Measurements from ENCODE around the gene PTCH1.

PTCH1 gene

DNA sequence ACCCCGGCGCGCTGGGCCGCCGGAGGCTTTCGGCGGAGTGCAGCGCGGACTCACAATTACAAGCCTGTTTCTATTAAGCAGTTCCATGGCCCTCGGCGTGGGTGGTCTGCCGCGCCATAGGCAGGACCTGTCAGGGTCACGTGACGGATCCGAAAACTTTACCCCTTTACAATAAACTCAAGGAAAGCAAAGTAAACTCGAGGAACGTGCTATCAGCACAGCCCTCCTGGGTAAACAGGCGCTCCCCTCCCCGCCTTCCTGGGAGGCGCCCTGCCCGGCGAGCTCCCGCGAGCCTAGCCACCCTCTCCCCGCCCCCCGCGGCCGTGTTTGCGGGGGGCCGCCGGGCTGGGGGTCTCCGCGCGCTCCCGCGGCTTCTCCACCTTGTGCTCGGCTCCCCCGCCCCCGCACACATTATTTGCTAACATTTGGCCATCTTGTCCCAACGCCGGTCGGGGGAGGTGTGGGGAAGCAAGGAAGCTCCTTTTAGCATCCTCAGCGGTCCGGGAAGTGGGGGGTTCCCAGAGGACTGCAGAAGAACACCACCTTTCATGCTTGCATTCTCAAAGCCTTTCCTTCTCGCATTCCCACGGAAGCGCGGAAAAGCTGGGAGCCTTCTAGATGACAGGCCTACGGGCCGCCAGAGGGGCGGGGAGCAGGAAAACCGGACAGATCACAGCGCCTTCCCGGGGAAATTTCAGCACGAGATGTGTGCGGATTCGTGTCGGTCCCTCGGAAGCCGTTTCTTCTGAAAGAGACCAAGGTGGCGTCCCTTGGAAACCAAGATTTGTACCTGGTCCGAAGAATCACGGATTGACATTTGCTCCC is at the start of gene PTCH1:
TSS of gene PTCH1 (minus strand) at position 238 of the 825 bp plus-strand sequence.
- no peak for FAIRE-seq

- FAIRE-seq, result no peak
These were observed 49.2 kb upstream of the PTCH1 start for GRCh38 chr9:95565982-95566381.

- no peak for FAIRE-seq
These were observed 45.1 kb upstream of the PTCH1 start for GRCh38 chr9:95561913-95562312.

DNA sequence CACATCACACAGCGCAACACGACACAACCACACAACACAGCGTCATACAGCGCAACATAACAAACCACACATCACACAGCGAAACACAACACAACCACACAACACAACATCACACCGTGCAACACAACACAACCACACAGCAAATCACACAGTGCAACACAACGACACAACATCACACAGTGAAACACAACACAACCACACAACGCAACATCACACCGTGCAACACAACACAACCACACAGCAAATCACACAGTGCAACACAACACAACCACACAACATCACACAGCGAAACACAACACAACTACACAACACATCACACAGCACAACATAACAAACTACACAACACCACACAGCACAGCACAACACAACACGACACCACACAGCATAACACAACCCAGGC is 40.4 kb upstream of the PTCH1 start:
- FAIRE-seq, result no peak

DNA sequence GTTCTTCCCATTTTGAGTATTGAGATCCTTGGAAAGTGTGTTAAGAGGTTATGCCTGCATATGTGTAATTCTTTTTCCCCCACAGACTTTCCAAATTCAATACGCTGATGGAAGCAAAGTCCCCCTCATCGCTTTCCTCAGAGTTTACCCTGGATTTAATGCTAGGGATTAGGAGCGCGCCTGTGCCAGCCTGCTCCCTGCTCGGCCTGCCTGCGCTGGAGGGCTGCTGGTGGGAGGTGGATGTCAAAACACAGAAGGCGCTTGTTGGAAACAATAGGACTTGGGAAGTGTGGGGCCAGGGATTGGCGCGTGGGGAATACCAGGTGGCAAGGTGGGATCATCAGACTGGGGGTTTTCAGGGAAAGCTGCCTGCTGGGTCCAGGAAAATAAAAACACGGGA is 39.8 kb upstream of the PTCH1 start:
- FAIRE-seq, result no peak

DNA sequence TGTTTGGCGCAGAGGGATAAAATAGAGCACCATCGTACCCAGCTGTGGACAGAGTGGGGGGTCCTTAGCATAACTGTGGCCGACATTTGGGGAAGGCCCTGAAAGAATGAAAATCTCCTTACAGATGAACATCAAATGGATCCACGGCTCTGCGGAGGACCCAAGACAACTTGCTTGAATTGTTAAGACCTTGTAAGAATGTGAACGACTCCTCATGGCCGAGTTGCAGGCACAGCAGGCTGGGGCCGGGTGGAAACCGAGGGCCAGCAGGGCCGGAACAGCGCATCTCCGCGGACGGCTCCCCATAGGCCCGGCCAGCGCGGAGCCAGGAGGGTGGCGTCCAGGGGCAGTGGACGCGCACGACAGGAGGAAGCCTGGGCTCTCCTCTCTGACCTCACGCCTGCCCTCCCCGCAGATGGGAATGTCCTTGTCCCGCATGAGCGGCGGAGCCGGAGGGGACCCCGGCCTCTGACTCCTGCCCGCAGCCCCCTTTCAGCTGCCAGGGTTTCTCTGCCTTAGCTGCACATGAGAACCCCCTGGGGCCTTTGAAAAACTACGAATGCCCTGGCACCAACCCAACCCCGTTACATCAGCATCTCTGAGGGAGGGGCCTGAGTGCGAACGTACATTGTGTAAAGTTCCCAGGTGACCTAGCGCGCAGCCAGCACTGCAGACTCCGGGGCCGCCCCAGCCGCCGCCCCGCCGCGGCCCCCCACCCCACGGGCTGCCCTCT is 36.2 kb upstream of the PTCH1 start:
- FAIRE-seq, result no peak

DNA sequence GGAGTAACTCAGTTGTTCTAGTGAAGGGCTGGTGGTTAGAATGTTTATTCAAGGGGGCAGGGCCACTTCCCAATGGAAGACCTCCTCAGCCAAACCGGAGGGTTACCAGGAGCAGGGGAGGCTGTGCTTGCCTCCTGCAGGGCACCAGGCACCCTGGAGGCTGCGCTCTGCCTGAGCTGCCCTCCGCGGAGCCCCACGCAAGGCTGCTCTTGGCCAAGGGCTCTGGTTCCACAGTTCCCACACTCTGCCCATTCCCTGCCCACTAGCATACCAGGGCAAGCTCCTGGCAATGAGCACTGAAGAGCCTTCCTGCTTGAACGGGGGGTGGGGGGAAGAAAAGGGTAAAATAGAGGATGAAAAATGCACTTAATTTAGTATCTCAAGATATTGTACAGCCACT is 35.5 kb upstream of the PTCH1 start:
- FAIRE-seq, result no peak

DNA sequence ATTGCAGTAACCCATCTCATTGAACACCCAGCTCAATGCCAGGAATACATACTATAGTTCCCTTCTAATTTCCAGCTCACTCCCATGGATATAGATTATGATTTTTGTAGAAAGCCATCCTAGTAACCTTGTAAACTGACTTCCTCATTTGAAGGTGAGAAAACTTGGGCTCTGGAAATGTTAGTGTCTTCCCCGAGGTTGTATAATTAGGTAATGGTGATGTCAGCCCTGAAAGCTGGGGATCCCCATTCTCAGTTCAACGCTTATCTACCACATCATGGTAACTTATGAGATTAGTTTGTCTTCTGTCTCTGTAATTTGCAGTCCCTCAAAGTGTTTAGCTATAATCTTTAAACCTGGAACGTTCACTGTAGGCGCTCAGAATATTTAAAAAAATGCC is 34.6 kb upstream of the PTCH1 start:
- FAIRE-seq, result no peak

DNA sequence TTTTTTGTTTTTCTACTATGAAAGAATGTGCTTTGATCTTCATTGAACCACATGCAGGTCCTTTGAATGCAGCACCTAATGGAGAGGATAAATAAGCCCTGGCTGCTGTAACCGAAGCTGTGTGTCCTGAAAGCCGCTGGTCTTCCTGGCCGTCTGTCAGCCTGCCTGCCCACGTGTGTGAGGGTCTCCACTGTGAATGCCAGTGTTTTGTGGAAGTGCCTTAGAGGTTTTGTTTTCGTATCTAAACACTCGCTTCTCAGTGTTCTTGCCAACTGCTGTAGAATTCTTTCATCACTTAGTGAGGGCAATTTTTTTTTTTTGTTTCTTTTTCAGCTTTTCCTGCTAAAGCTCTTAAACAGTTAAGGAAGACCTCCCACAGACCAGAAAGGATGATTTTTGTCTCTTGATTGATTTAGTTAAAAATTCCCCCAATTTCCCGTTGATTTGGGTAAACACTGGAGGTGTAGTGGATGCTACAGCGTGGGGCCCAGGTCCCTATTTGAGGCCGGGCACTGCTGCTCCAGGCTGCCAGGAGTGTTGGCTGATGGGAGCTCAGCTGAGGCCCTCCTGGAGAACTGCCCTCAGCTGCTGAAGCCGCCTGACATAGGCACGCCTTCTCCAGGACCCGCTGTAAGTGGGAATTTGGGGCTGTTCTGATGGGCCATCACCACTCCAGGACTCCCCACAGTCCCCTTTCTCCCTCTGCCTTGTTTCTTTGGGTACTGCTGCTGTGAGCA is 29.2 kb upstream of the PTCH1 start:
- no peak for FAIRE-seq

DNA sequence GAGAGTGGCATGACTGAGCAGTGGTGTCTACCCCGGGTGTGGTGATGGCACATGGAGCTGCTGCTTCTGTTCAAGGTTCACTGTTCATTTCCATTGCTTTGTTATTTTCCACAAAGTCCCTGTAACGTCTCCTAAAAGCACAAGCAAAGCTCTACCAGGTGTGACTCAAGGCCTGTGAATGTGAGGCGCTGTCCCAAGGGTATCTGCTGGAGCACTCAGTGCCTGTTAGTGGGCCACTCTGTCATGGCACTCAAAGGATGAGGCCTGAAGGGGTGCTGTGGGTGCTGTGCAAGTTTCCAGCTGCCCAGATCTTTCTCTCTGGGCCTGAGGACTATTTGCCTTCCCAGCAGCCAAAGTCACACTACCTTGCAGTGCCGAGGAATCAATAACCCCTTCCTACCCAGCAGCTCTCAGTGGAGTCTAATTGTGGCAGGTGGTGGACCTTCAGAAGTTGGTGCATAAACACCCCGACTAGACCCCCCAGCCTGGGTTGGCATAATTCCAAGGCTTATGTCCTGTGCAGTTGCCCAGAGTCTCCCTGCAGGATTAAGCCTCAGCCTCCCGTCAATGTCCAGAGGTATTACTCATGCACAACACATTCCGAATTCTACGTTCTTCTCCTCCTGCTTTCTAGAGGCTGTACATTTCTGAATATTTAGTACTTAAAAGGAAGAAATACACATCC is 17.4 kb upstream of the PTCH1 start:
- FAIRE-seq, result no peak

DNA sequence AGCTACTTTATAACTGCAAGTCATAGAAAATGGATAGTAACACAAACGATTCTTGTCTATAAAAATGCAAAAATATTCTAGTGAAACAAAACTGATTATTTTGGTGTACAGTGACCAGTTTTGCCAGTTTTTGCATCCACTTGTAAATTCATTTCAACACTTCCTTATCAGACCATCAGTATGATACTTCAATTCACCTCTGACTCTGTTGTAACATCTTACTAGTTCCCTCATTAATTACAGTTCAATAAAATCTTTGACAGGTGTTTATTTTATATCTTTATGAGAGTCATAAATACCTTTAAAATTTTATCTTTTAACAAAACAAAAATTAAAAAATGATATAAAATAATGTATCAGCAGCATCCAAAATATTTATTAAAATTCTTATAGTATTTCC is 13.1 kb upstream of the PTCH1 start:
- FAIRE-seq, result peak; percentile 67

- FAIRE-seq, result no peak
These were observed 12.2 kb upstream of the PTCH1 start for GRCh38 chr9:95528908-95529502.

GRCh38 chr9:95522871-95523370 is 6.2 kb upstream of the PTCH1 start:
- no peak for FAIRE-seq

- no peak for FAIRE-seq
These were observed 4.9 kb upstream of the PTCH1 start for GRCh38 chr9:95521699-95522098.

- no peak for FAIRE-seq
These were observed 1.0 kb upstream of the PTCH1 start for GRCh38 chr9:95517559-95518425.

- FAIRE-seq, result no peak
These were observed 494 bp downstream of the PTCH1 start for GRCh38 chr9:95516221-95516733.

- no peak for FAIRE-seq
These were observed 1.3 kb downstream of the PTCH1 start for GRCh38 chr9:95515272-95516113.

DNA sequence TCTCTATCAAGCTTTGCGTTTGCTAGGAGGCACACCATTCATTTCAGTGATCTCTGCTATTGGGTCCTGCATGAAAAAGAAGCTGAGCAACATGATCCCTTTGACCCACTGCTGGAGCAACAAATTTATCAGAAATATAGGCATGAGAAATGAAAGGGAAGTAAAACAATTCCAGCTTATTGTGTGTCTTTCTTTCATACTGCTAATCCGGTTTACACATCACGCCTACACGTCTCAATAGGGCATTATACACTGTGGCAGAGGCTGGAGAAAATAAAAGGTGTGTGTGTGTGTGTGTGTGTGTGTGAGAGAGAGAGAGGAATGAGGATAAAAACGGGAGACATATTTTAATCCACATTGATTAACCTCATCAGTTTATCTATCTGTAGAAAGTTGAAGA is 2.4 kb downstream of the PTCH1 start:
- no peak for FAIRE-seq

DNA sequence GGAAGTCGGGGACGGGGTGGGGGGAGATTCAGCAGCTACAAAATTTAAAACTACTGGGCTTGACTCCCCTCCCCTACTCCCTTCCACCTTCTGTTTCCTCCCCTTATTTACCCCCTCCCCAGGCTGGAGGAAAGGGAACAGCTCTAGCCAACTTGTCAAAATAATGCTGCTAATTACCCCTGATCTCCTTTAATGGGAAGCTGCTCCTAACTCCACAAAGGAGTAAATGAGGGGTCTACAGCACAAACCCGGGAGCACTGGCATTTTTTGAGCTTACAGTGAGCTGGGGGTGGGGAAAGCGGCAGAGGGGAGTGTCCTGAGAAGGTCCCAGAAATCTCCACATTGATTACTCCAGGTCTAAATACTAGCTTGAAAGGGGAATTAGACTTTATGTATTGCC is 3.1 kb downstream of the PTCH1 start:
- FAIRE-seq, result no peak

GRCh38 chr9:95512709-95513095 is 4.1 kb downstream of the PTCH1 start:
- no peak for FAIRE-seq
